ENCODE results near the gene PRR19. TPM values are rescaled to one million over a fixed set of nuclear protein-coding genes. Genes with fewer than 3 reads are reported as not detected.

The PRR19 gene
- total and polyA plus RNA-seq, 10 of the 15 experiments (the other 5 are each of a cell fraction or from before 2014, with no cell fraction given): 0.09 to 1.7 (median 0.73) TPM; not detected in 1

GRCh38 chr19:42268142-42268703, 33.7 kb upstream of the PRR19 start (continued):
- TF ChIP-seq CEBPZ (IDR thresholded peaks at IDR 0.05; ENCODE audit: low read depth, low read length) (no peak), BHLHE40 (IDR thresholded peaks at IDR 0.05; ENCODE audit: borderline replicate concordance in 1 of 2, low read depth in 2 of 2, low read length in 1 of 2) (peak; percentile 26 to 85; a peak in 2 of 4 replicates), ZNF384 (IDR thresholded peaks at IDR 0.05; ENCODE audit: borderline replicate concordance, low read depth, low read length) (no peak), IRF4 (IDR thresholded peaks at IDR 0.05; ENCODE audit: low read depth, low read length) (no peak), POLR2AphosphoS2 (IDR thresholded peaks at IDR 0.05; ENCODE audit: low read depth, low read length) (no peak), MTA2 (IDR thresholded peaks at IDR 0.05; ENCODE audit: low read depth) (no peak), ZBED1 (IDR thresholded peaks at IDR 0.05; ENCODE audit: borderline replicate concordance) (no peak), CBFB (IDR thresholded peaks at IDR 0.05; ENCODE audit: low read depth) (peak; percentile 40; the same call in 1 of the 2 replicates), RELA (IDR thresholded peaks at IDR 0.05; ENCODE audit: borderline replicate concordance, partially characterized antibody) (no peak), RBBP5 (conservative IDR thresholded peaks at IDR 0.05) (no peak), CREB1 (IDR thresholded peaks at IDR 0.05; ENCODE audit: low read depth) (peak; percentile 71), CEBPB (IDR thresholded peaks at IDR 0.05; ENCODE audit: borderline replicate concordance in 1 of 2, low read depth in 2 of 2, low read length in 2 of 2) (no peak), IKZF2 (IDR thresholded peaks at IDR 0.05) (no peak; a peak in 1 of 4 replicates), ZNF274 (IDR thresholded peaks at IDR 0.05; ENCODE audit: insufficient read depth, insufficient read length) (no peak), NR2F1 (conservative IDR thresholded peaks at IDR 0.05) (no peak), TCF3 (IDR thresholded peaks at IDR 0.05; ENCODE audit: borderline replicate concordance, insufficient read depth, low read depth, low read length) (no peak), RCOR1 (conservative IDR thresholded peaks at IDR 0.05; ENCODE audit: low read depth, low read length) (no peak), PRDM15 (CRISPR knock-in tag; IDR thresholded peaks at IDR 0.05) (no peak), RUNX3 (IDR thresholded peaks at IDR 0.05; ENCODE audit: low read length) (peak; percentile 51; the same call in 1 of the 2 replicates), GABPA (IDR thresholded peaks at IDR 0.05; ENCODE audit: low read depth) (no peak), SREBF2 (IDR thresholded peaks at IDR 0.05; ENCODE audit: low read length) (no peak), POLR2AphosphoS5 (IDR thresholded peaks at IDR 0.05; ENCODE audit: low read length) (peak; percentile 49; the same call in 1 of the 2 replicates), MYC (IDR thresholded peaks at IDR 0.05; ENCODE audit: insufficient read depth, insufficient read length, insufficient replicate concordance, low read length, severe bottlenecking) (no peak), EZH2 (IDR thresholded peaks at IDR 0.05; ENCODE audit: borderline replicate concordance, control insufficient read depth, low read depth, low read length) (no peak), POLR2A (IDR thresholded peaks at IDR 0.05; ENCODE audit: low read depth, low read length) (peak; percentile 72), FOXK2 (IDR thresholded peaks at IDR 0.05) (peak; percentile 78), BMI1 (IDR thresholded peaks at IDR 0.05; ENCODE audit: borderline replicate concordance) (no peak)

Measured in GM12878 (cell line).